Natural killer cell treated with Interleukin-12 subunit alpha and Interleukin-12 subunit beta and Interleukin-15 and Interleukin-18, amount 100 ng/mL, for 72 hours (primary cell): Measurements from ENCODE around the gene UBE2I. TPM values are rescaled to one million over a fixed set of nuclear protein-coding genes. Genes with fewer than 3 reads are reported as not detected.

ENCODE experiments used
- ATAC-seq, 2 donors: fragments of 150-1000 bp; cut with Tn5 transposase in 1 of 2; sonication (Bioruptor Pico), chemical (Tn5 transposase) in 1 of 2; 2 replicates each; pipeline ENCODE4 v1.10.0; 2021
- DNase-seq: peaks from one replicate; pipeline ENCODE4 v3.0.0; 2022; ENCODE audit warnings: low spot score
- H3K27ac Mint-ChIP-seq, 2 donors: 1 replicate in 1 of 2; 2 replicates in 1 of 2; pipeline ENCODE4 v1.8.0; 2022; ENCODE audit warnings: mixed read lengths in 2 of 2, mild to moderate bottlenecking in 1 of 2, moderate library complexity in 1 of 2
- H3K27me3 Mint-ChIP-seq, 2 donors: 1 replicate in 1 of 2; 2 replicates in 1 of 2; pipeline ENCODE4 v1.8.0; 2022; ENCODE audit warnings: mixed read lengths in 2 of 2
- H3K36me3 Mint-ChIP-seq: one replicate; pipeline ENCODE4 v1.8.0; 2022; ENCODE audit warnings: mixed read lengths
- H3K4me1 Mint-ChIP-seq, 2 donors: 1 replicate in 1 of 2; 2 replicates in 1 of 2; pipeline ENCODE4 v1.8.0; 2022; ENCODE audit warnings: low read depth in 2 of 2, mixed read lengths in 2 of 2, mild to moderate bottlenecking in 1 of 2
- H3K4me3 Mint-ChIP-seq: one replicate; pipeline ENCODE4 v1.8.0; 2022; ENCODE audit warnings: mixed read lengths
- H3K9me3 Mint-ChIP-seq: 2 replicates; pipeline ENCODE4 v1.8.0; 2022; ENCODE audit warnings: mixed read lengths
- total RNA-seq, 2 donors: library from RNA; stranded (reverse); gene quantifications; one replicate each; pipeline ENCODE4 v1.2.3, GENCODE V29; 2022

UBE2I gene
- total RNA-seq, 2 donors from 2014 or later = 202 to 246 TPM

DNA sequence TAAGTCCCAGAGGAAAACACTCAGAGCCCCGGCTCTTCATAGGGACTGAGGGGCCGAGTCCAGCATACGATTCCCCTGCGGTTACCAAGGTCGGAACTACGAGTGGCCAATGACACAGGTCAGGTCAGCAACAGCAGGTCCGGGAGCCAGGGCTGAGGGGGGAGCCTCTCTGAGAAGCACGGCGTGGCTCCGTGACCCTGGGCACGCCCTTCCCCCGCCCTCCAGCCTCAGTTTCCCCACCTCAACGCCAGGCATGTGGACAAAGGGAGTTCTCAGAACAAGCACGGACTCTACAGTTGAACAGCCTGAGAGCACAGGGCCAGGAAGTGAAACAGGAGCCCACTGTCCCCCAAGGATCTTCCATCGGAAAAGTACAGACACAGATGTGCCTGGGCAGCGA lies 27.9 kb upstream of the UBE2I start:
- Mint-ChIP-seq H3K36me3 (no peaks in the 10 kb centered on the region), H3K27ac (no peak overlapping the region), H3K9me3 (no peaks in the 10 kb centered on the region), H3K4me3 (no peak overlapping the region), H3K27me3 (peaks cover 0 to 2% of the 10 kb centered on the region in 2 donors), H3K4me1 (no peaks in the 10 kb centered on the region)
- DNase-seq (no peak), ATAC-seq (no peak)

DNA sequence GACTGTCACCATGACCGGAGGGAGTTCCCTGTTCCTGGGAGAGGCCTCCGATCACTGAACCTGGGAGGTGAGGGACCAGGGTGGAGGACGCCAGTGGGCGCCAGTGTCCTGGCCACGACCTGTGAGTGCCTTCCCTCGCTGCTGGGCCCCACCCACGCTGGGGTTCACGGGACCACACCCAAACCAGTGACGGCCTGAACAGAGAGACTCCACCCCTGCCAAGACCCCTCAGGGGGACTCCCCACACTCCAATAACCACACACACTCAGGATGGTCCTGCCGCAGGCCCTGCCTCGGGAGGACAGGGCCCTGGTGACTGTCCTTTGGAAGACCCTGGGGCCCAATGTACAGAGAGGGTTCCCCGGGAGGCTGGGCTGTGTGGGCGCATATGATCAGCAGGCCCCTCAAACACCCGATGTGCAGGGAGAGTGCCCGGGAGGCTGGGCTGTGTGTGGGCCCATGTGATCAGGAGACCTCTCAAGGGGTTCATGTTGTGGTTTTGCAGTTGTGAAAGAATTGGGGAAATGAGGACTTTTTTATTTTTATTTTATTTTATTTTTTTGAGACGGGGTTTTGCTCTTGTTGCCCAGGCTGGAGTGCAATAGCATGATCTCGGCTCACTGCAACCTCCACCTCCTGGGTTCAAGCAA lies 27.0 kb upstream of the UBE2I start:
- H3K27me3 Mint-ChIP-seq = peaks cover 0 to 2% of the 10 kb centered on the region in 2 donors
- no peaks in the 10 kb centered on the region for H3K36me3 Mint-ChIP-seq
- no peak for DNase-seq
- no peak overlapping the region for H3K27ac Mint-ChIP-seq
- H3K4me3 Mint-ChIP-seq = no peak overlapping the region
- H3K9me3 Mint-ChIP-seq = no peaks in the 10 kb centered on the region
- ATAC-seq = no peak
- no peaks in the 10 kb centered on the region for H3K4me1 Mint-ChIP-seq

DNA sequence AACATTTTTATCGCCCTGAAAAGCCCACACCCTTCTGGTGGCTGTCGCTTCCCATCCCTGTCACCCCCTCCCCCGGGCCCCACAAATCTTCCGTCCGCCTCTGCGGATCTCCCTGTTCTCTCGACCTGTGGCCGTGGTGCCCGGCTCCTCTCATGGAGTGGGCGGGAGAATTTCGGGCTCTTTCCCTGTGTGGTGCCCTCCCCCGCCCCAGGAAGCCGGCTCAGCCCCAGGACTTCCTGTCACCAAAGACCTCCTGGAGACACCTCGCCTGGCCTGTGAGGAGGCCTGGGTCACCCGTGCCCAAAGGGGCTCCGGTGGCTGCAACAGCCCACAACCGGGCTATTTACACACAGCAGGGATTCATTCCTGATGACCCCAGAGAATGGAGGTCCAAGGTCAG lies 26.1 kb upstream of the UBE2I start:
- DNase-seq = no peak
- H3K27ac Mint-ChIP-seq = no peak overlapping the region
- no peaks in the 10 kb centered on the region for H3K36me3 Mint-ChIP-seq
- H3K4me3 Mint-ChIP-seq = no peak overlapping the region
- peaks cover 0 to 4% of the 10 kb centered on the region in 2 donors for H3K27me3 Mint-ChIP-seq
- no peaks in the 10 kb centered on the region for H3K9me3 Mint-ChIP-seq
- H3K4me1 Mint-ChIP-seq = no peaks in the 10 kb centered on the region
- no peak for ATAC-seq

GRCh38 chr16:1283996-1284616 lies 25.3 kb upstream of the UBE2I start:
- no peaks in the 10 kb centered on the region for H3K36me3 Mint-ChIP-seq
- ATAC-seq (no peak), DNase-seq (no peak)
- no peak overlapping the region for H3K4me3 Mint-ChIP-seq
- no peak overlapping the region for H3K27ac Mint-ChIP-seq
- peaks cover 0 to 4% of the 10 kb centered on the region in 2 donors for H3K27me3 Mint-ChIP-seq
- H3K9me3 Mint-ChIP-seq = no peaks in the 10 kb centered on the region
- H3K4me1 Mint-ChIP-seq = no peaks in the 10 kb centered on the region

- H3K27ac Mint-ChIP-seq = no peak overlapping the region
- H3K4me3 Mint-ChIP-seq = no peak overlapping the region
- ATAC-seq = no peak
- no peaks in the 10 kb centered on the region for H3K9me3 Mint-ChIP-seq
- no peaks in the 10 kb centered on the region for H3K4me1 Mint-ChIP-seq
- H3K27me3 Mint-ChIP-seq = peaks cover 0 to 6% of the 10 kb centered on the region in 2 donors
- H3K36me3 Mint-ChIP-seq = no peaks in the 10 kb centered on the region
- DNase-seq = no peak
Measured at GRCh38 chr16:1285669-1286512, 23.5 kb upstream of the UBE2I start.

DNA sequence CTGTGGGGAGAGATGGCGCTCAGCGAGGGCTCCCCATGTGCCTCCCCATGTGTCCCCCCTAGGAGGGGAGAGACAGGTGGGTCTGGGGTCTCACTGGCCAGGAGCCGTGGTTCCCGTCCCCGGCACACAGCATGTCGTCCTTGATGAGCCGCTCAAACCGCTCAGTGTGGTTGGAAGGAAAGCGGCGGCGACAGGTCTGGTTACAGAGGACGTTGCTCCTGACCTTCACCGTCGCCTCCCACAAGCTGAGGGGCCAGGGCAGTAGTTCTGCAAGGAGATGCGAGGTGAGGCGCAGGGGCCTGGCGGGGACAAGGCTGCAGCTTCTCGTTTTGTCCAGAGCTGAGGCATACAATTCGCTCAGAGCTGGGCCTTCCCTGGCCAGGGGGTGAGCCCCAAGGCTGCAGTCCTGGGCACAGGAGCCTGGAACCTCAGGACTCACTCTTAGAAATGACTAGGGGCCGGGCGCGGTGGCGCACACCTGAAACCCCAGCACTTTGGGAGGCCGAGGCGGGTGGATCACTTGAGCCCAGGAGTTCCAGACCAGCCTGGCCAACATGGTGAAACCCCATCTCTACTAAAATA lies 22.8 kb upstream of the UBE2I start:
- H3K27ac Mint-ChIP-seq = no peak overlapping the region
- ATAC-seq = no peak
- H3K4me1 Mint-ChIP-seq = no peaks in the 10 kb centered on the region
- H3K36me3 Mint-ChIP-seq = no peaks in the 10 kb centered on the region
- H3K27me3 Mint-ChIP-seq = peaks cover 0 to 6% of the 10 kb centered on the region in 2 donors
- H3K4me3 Mint-ChIP-seq = no peak overlapping the region
- H3K9me3 Mint-ChIP-seq = no peaks in the 10 kb centered on the region
- no peak for DNase-seq

GRCh38 chr16:1287982-1288670 lies 21.3 kb upstream of the UBE2I start:
- Mint-ChIP-seq H3K9me3 (no peaks in the 10 kb centered on the region), H3K4me1 (no peaks in the 10 kb centered on the region), H3K27ac (no peak overlapping the region), H3K36me3 (no peaks in the 10 kb centered on the region), H3K27me3 (peaks cover 0 to 6% of the 10 kb centered on the region in 2 donors), H3K4me3 (no peak overlapping the region)
- ATAC-seq (no peak), DNase-seq (no peak)

DNA sequence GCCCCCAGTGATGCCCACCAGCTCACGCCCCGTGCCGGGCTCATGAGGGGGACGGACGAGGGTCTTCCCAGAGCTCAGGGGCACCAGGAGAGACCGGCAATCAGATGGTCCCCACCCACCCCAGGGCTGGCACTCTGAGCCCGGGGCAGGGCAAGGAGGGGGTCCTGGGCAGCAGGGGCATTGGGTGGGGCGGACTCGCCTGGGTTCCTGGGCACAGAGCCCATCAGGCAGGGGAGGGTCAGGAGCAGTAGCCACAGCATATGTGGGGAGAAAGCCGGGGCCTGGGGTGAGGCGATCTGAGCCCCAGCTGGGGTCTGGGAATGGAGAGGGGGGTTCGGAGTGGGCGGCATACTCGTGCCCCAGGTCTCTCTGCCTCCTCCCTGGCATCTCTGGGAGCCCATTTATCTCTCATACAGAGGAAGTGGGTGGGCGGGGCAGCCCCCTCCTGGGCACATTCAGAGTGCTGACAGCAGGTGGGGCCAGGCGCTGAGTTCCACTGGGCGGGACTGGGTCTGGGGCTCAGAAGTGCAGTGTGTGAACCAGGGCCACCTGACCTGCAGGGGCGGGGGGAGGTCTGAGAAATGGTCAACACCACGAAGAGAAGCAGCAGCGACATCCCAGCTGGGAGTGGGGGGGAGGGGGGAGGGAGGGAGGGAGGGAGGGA lies 20.5 kb upstream of the UBE2I start:
- DNase-seq = no peak
- no peak for ATAC-seq

DNA sequence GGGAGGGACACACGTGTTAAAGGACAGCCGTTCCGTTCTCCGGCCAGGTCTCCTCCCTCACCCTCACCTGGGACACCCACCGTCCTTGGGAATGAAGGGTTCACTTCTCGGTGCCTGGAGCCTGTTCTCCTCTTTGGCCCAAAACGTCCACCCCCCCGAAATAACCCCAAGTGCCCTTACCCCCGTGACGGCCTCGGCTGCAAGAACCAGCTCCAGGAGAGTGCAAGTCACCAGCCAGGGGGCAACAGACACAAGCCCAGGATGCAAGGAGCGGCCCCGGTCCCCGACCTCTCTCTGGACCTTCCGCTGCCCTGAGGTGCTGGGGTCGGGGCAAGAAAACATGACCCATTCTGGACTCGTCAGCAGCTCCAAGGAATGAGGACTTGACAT lies 20.0 kb upstream of the UBE2I start:
- Mint-ChIP-seq H3K4me1 (no peaks in the 10 kb centered on the region), H3K27ac (no peak overlapping the region), H3K9me3 (no peaks in the 10 kb centered on the region), H3K27me3 (peaks cover 8 to 12% of the 10 kb centered on the region in 2 donors), H3K4me3 (no peak overlapping the region), H3K36me3 (no peaks in the 10 kb centered on the region)
- DNase-seq (no peak), ATAC-seq (no peak)

More for the DNA sequence above, 20.5 kb upstream of the UBE2I start:
- no peak overlapping the region for H3K27ac Mint-ChIP-seq
- no peaks in the 10 kb centered on the region for H3K4me1 Mint-ChIP-seq
- peaks cover 2 to 8% of the 10 kb centered on the region in 2 donors for H3K27me3 Mint-ChIP-seq
- H3K4me3 Mint-ChIP-seq = no peak overlapping the region
- no peaks in the 10 kb centered on the region for H3K36me3 Mint-ChIP-seq
- H3K9me3 Mint-ChIP-seq = no peaks in the 10 kb centered on the region

DNA sequence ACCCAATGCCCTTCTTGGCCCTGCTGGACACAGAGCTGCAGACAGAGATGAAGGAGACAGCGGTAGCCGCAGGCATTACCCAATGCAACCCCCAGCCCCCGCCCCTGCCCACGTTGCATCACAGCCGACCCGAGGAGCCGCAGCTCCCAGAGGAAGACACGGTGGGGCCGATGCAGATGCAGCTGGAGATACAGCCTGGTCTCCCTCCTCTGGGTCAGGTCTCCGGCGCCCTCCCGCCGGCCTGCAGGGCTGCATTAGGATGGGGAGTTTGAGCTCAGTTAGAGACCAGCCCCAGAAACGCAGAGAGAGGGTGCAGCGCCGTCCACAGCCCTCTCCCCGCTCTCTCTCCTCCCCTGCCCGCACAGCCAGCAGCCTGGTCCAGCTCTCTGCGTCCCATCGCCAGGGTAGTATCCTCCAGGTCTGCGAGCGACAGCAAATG lies 19.4 kb upstream of the UBE2I start:
- ATAC-seq (no peak), DNase-seq (no peak)
- no peaks in the 10 kb centered on the region for H3K9me3 Mint-ChIP-seq
- no peaks in the 10 kb centered on the region for H3K36me3 Mint-ChIP-seq
- H3K27me3 Mint-ChIP-seq = peaks cover 10 to 14% of the 10 kb centered on the region in 2 donors
- no peak overlapping the region for H3K4me3 Mint-ChIP-seq
- no peaks in the 10 kb centered on the region for H3K4me1 Mint-ChIP-seq
- no peak overlapping the region for H3K27ac Mint-ChIP-seq

- ATAC-seq = no peak
- no peaks in the 10 kb centered on the region for H3K4me1 Mint-ChIP-seq
- DNase-seq = no peak
- H3K4me3 Mint-ChIP-seq = no peak overlapping the region
- H3K36me3 Mint-ChIP-seq = no peaks in the 10 kb centered on the region
- H3K9me3 Mint-ChIP-seq = no peaks in the 10 kb centered on the region
- H3K27ac Mint-ChIP-seq = no peak overlapping the region
- H3K27me3 Mint-ChIP-seq = peaks cover 10 to 14% of the 10 kb centered on the region in 2 donors
Measured at GRCh38 chr16:1290860-1291575, 18.4 kb upstream of the UBE2I start.

GRCh38 chr16:1291576-1291974 lies 17.9 kb upstream of the UBE2I start:
- peaks cover 11 to 14% of the 10 kb centered on the region in 2 donors for H3K27me3 Mint-ChIP-seq
- no peaks in the 10 kb centered on the region for H3K9me3 Mint-ChIP-seq
- H3K36me3 Mint-ChIP-seq = no peaks in the 10 kb centered on the region
- no peak overlapping the region for H3K27ac Mint-ChIP-seq
- ATAC-seq (no peak), DNase-seq (no peak)
- H3K4me3 Mint-ChIP-seq = no peak overlapping the region
- H3K4me1 Mint-ChIP-seq = no peaks in the 10 kb centered on the region
